ENCODE measurements around the gene SMCR8.

- no peak for TF ChIP-seq POLR2AphosphoS5 (IDR thresholded peaks at IDR 0.05; ENCODE audit: borderline replicate concordance, low read depth, low read length)
- no peak for TF ChIP-seq EZH2 (IDR thresholded peaks at IDR 0.05)
Observed at GRCh38 chr17:18328643-18329204, 13.6 kb downstream of the SMCR8 start.

Data from SK-N-MC (cell line).